Uterus (tissue), 2 donors: Measurements from ENCODE around the gene TMEM266.

Source experiments
- CTCF ChIP-seq, 4 experiments: fragments of 200-600 bp in 2 of 4; fragments of 450-650 bp in 2 of 4; sonication (generic) in 2 of 4; IDR thresholded peaks; one replicate each; pipeline ENCODE4 v1.5.1; 2016 to 2019; ENCODE audit warnings: antibody characterized with exemption in 4 of 4, mild to moderate bottlenecking in 2 of 4, moderate library complexity in 1 of 4
- POLR2A ChIP-seq, 2 donors: fragments of 450-650 bp; IDR thresholded peaks; one replicate each; pipeline ENCODE4 v1.6.1; 2016; ENCODE audit warnings: antibody characterized with exemption in 2 of 2, mild to moderate bottlenecking in 1 of 2, moderate library complexity in 1 of 2

DNA sequence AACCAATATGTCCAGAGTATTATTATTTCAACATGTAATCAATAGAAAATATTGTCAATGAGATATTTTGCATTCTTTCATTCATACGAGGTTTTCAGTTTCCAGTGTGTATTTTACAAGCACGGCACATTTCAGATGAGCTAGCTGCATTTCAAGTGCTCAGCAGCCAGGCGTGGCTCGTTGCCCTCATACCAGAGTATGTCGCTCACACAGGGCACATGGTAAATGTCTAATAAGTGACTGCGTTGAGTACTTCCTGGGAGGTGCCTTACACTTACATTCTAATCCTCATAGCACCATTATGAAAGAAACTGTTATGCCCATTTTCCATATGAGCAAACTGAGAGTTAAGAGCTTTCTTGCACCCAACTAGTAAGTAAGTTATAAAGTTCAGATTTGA, 47.4 kb downstream of the TMEM266 start:
- TF ChIP-seq CTCF (IDR thresholded peaks at IDR 0.05) = no peak
- TF ChIP-seq POLR2A (IDR thresholded peaks at IDR 0.05) = no peak
